OCI-LY7 (cell line): Measurements from ENCODE around the gene TNFSF15.

ENCODE experiments used
- EZH2phosphoT487 ChIP-seq: fragments of 200-600 bp; sonication (generic); IDR thresholded peaks from 2 replicates; pipeline ENCODE4 v1.6.1; 2018; ENCODE audit warnings: low read depth, borderline replicate concordance, mild to moderate bottlenecking, mixed run types, antibody characterized with exemption, low read length, moderate library complexity, mixed read lengths
- TF ChIP-seq, protein P1 (sequence below): fragments of 200-600 bp; sonication (generic); conservative IDR thresholded peaks from 2 replicates; pipeline ENCODE4 v1.5.1; 2014; ENCODE audit warnings: mild to moderate bottlenecking, antibody characterized with exemption, low read length, moderate library complexity, mixed read lengths

DNA sequence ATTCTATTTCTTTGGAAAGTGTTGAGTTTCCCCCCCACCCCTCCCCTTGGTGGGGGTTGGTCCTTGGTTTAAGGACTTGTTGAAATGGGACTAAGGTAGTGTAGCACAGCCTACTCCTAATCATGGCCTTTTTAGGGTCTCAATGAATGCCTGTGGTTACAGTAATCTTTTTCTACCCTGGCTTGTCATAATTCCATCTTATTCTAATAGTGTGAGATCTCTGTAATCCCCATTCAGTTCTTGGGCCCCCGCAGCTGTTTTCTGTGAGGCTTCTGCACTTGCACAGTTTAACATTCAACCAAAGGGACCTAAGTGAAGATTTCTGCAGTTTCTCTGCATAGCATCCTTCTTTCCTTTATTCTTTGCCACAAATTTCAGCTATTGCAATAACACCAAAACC is 30.7 kb downstream of the TNFSF15 start:
- TF ChIP-seq, protein P1, sequence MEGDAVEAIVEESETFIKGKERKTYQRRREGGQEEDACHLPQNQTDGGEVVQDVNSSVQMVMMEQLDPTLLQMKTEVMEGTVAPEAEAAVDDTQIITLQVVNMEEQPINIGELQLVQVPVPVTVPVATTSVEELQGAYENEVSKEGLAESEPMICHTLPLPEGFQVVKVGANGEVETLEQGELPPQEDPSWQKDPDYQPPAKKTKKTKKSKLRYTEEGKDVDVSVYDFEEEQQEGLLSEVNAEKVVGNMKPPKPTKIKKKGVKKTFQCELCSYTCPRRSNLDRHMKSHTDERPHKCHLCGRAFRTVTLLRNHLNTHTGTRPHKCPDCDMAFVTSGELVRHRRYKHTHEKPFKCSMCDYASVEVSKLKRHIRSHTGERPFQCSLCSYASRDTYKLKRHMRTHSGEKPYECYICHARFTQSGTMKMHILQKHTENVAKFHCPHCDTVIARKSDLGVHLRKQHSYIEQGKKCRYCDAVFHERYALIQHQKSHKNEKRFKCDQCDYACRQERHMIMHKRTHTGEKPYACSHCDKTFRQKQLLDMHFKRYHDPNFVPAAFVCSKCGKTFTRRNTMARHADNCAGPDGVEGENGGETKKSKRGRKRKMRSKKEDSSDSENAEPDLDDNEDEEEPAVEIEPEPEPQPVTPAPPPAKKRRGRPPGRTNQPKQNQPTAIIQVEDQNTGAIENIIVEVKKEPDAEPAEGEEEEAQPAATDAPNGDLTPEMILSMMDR: no peak
- TF ChIP-seq EZH2phosphoT487: no peak
